ENCODE results near the gene PRCD. TPM values are rescaled to one million over a fixed set of nuclear protein-coding genes. Genes with fewer than 3 reads are reported as not detected.

The PRCD gene
- total RNA-seq, 1 experiment from 2014 or later: 2.5 TPM

- Histone ChIP-seq H2AFZ (ENCODE audit: low read length) (no peak overlapping the region), H3K4me1 (ENCODE audit: insufficient read depth, low read length) (peaks cover 21% of the 10 kb centered on the region), H3K9me3 (ENCODE audit: low read length) (no peaks in the 10 kb centered on the region), H3K4me3 (ENCODE audit: low read length) (no peak overlapping the region), H3K36me3 (ENCODE audit: low read depth, low read length) (peaks cover 28% of the 10 kb centered on the region), H3K27me3 (ENCODE audit: low read length) (no peaks in the 10 kb centered on the region), H3K27ac (ENCODE audit: low read length) (no peak overlapping the region), H3K4me2 (ENCODE audit: low read length) (no peak overlapping the region), H3K9me2 (replicated peaks; ENCODE audit: low read length) (no peaks in the 10 kb centered on the region), H4K20me1 (ENCODE audit: low read length) (peaks cover 26% of the 10 kb centered on the region), H3K79me2 (ENCODE audit: low read length) (peaks cover 12% of the 10 kb centered on the region), H3K9ac (ENCODE audit: low read length) (no peak overlapping the region), H3F3A (ENCODE audit: low read length, unreplicated experiment) (peaks cover 27% of the 10 kb centered on the region)
- intact Hi-C loops (cut with micrococcal nuclease): loop anchor here (10.0 kb wide), 1 partner anchor 146 kb away; the partner anchor contains the start of gene MXRA7
- ATAC-seq (no peak), DNase-seq (no peak)
- POLR2A ChIA-PET (ENCODE audit: unreplicated experiment): interaction anchor here (0.7 to 1.1 kb wide), 2 partner anchors 10 to 99 kb away, joined by 5 to 7 read pairs; no protein-coding TSS in a partner anchor
- no TSS peak for BruUV-seq (replicated peaks)
- CTCF ChIA-PET: no interaction called here
- TF ChIP-seq EZH2phosphoT487 (IDR thresholded peaks at IDR 0.05; ENCODE audit: borderline replicate concordance, low read length): no peak
- TF ChIP-seq, protein P1, sequence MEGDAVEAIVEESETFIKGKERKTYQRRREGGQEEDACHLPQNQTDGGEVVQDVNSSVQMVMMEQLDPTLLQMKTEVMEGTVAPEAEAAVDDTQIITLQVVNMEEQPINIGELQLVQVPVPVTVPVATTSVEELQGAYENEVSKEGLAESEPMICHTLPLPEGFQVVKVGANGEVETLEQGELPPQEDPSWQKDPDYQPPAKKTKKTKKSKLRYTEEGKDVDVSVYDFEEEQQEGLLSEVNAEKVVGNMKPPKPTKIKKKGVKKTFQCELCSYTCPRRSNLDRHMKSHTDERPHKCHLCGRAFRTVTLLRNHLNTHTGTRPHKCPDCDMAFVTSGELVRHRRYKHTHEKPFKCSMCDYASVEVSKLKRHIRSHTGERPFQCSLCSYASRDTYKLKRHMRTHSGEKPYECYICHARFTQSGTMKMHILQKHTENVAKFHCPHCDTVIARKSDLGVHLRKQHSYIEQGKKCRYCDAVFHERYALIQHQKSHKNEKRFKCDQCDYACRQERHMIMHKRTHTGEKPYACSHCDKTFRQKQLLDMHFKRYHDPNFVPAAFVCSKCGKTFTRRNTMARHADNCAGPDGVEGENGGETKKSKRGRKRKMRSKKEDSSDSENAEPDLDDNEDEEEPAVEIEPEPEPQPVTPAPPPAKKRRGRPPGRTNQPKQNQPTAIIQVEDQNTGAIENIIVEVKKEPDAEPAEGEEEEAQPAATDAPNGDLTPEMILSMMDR (conservative IDR thresholded peaks at IDR 0.05; ENCODE audit: low read depth, low read length): no peak
- no peak for TF ChIP-seq EZH2 (IDR thresholded peaks at IDR 0.05; ENCODE audit: low read length, unreplicated experiment)
These were observed 29.0 kb downstream of the PRCD start for GRCh38 chr17:76568811-76569221.

GRCh38 chr17:76569607-76570279 lies 29.9 kb downstream of the PRCD start:
- TF ChIP-seq, protein P1 (conservative IDR thresholded peaks at IDR 0.05; ENCODE audit: low read depth, low read length): no peak
- TF ChIP-seq EZH2phosphoT487 (IDR thresholded peaks at IDR 0.05; ENCODE audit: borderline replicate concordance, low read length): no peak
- no peak for TF ChIP-seq EZH2 (IDR thresholded peaks at IDR 0.05; ENCODE audit: low read length, unreplicated experiment)
- Histone ChIP-seq H3F3A (ENCODE audit: low read length, unreplicated experiment) (peaks cover 22% of the 10 kb centered on the region), H3K9ac (ENCODE audit: low read length) (no peak overlapping the region), H3K27me3 (ENCODE audit: low read length) (no peaks in the 10 kb centered on the region), H3K27ac (ENCODE audit: low read length) (peak overlapping the region; percentile 20), H3K9me3 (ENCODE audit: low read length) (no peaks in the 10 kb centered on the region), H3K79me2 (ENCODE audit: low read length) (peaks cover 12% of the 10 kb centered on the region), H2AFZ (ENCODE audit: low read length) (no peak overlapping the region), H3K4me2 (ENCODE audit: low read length) (no peak overlapping the region), H3K4me1 (ENCODE audit: insufficient read depth, low read length) (peaks cover 17% of the 10 kb centered on the region), H3K4me3 (ENCODE audit: low read length) (no peak overlapping the region), H3K36me3 (ENCODE audit: low read depth, low read length) (peaks cover 23% of the 10 kb centered on the region), H3K9me2 (replicated peaks; ENCODE audit: low read length) (no peaks in the 10 kb centered on the region), H4K20me1 (ENCODE audit: low read length) (peaks cover 23% of the 10 kb centered on the region)
- BruUV-seq (replicated peaks): no TSS peak
- POLR2A ChIA-PET (ENCODE audit: unreplicated experiment): interaction anchor here (0.7 kb wide), 1 partner anchor 98 kb away, joined by 7 read pairs; no protein-coding TSS in a partner anchor
- DNase-seq (peak; percentile 54), ATAC-seq (peak; percentile 72)
- CTCF ChIA-PET: interaction anchor here (0.6 to 1.0 kb wide), 2 partner anchors 23 to 84 kb away, joined by 3 to 4 read pairs; no protein-coding TSS in a partner anchor
- intact Hi-C loops (cut with micrococcal nuclease): loop anchor here (10.0 kb wide), 1 partner anchor 145 kb away; the partner anchor contains the start of gene MXRA7

- BruUV-seq (replicated peaks): no TSS peak
- no peak overlapping the region for H3K4me2 ChIP-seq (ENCODE audit: low read length)
- no peaks in the 10 kb centered on the region for H3K27me3 ChIP-seq (ENCODE audit: low read length)
- H3K36me3 ChIP-seq (ENCODE audit: low read depth, low read length): peaks cover 18% of the 10 kb centered on the region
- H3K79me2 ChIP-seq (ENCODE audit: low read length): peaks cover 11% of the 10 kb centered on the region
- H3K27ac ChIP-seq (ENCODE audit: low read length): peak overlapping the region; percentile 20; the same call in 1 of the 2 replicates
- H4K20me1 ChIP-seq (ENCODE audit: low read length): peaks cover 20% of the 10 kb centered on the region
- CTCF ChIA-PET: interaction anchor here (0.6 to 1.0 kb wide), 2 partner anchors 23 to 83 kb away, joined by 3 to 4 read pairs; no protein-coding TSS in a partner anchor
- H3K9me3 ChIP-seq (ENCODE audit: low read length): no peaks in the 10 kb centered on the region
- H3K4me3 ChIP-seq (ENCODE audit: low read length): no peak overlapping the region
- no peak for ATAC-seq
- TF ChIP-seq, protein P1 (conservative IDR thresholded peaks at IDR 0.05; ENCODE audit: low read depth, low read length): no peak
- TF ChIP-seq EZH2phosphoT487 (IDR thresholded peaks at IDR 0.05; ENCODE audit: borderline replicate concordance, low read length): no peak
- TF ChIP-seq EZH2 (IDR thresholded peaks at IDR 0.05; ENCODE audit: low read length, unreplicated experiment): no peak
- H2AFZ ChIP-seq (ENCODE audit: low read length): no peak overlapping the region
- POLR2A ChIA-PET (ENCODE audit: unreplicated experiment): no interaction called here
- H3K4me1 ChIP-seq (ENCODE audit: insufficient read depth, low read length): peaks cover 12% of the 10 kb centered on the region
- no peak for DNase-seq
- intact Hi-C loops (cut with micrococcal nuclease): no loop called here
- no peak overlapping the region for H3K9ac ChIP-seq (ENCODE audit: low read length)
- H3K9me2 ChIP-seq (replicated peaks; ENCODE audit: low read length): no peaks in the 10 kb centered on the region
- peaks cover 20% of the 10 kb centered on the region for H3F3A ChIP-seq (ENCODE audit: low read length, unreplicated experiment)
These were observed 30.6 kb downstream of the PRCD start for GRCh38 chr17:76570457-76570856.

All from PC-3 (cell line).